GM18873 (cell line): ENCODE results near the gene CAMK4.

Source experiments
- ATAC-seq: cut with Tn5 transposase; IDR thresholded peaks from one replicate; pipeline ENCODE4 v1.9.1; 2021; ENCODE audit warnings: mild to moderate bottlenecking, moderate library complexity, moderate number of reproducible peaks; ENCODE audit not compliant: unreplicated experiment, low FRiP score

CAMK4 gene

GRCh38 chr5:111228520-111229220, 4.5 kb downstream of the CAMK4 start:
- ATAC-seq = no peak

GRCh38 chr5:111229221-111229835, 5.1 kb downstream of the CAMK4 start:
- no peak for ATAC-seq

- peak; percentile 28 for ATAC-seq
These were observed 6.0 kb downstream of the CAMK4 start for GRCh38 chr5:111229871-111230810.

DNA sequence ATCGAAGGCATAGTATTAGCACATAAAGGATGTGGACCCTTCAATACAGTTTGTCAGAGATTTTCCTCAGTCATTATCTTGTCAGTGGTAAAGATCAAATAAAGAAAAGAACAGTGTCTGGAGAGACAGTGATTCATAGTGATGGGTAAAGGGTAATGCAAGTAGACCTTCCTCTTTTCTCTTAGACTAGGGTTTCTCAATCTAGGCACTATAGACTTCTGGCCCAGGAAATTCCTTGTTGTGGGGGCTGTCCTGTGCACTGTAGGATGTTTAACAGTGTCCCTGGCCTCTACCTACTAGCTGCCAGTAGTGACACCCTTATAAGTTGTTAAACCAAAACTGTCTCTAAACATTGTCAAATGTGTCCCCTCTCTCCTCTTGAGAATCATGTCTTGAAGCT, 6.9 kb downstream of the CAMK4 start:
- no peak for ATAC-seq

DNA sequence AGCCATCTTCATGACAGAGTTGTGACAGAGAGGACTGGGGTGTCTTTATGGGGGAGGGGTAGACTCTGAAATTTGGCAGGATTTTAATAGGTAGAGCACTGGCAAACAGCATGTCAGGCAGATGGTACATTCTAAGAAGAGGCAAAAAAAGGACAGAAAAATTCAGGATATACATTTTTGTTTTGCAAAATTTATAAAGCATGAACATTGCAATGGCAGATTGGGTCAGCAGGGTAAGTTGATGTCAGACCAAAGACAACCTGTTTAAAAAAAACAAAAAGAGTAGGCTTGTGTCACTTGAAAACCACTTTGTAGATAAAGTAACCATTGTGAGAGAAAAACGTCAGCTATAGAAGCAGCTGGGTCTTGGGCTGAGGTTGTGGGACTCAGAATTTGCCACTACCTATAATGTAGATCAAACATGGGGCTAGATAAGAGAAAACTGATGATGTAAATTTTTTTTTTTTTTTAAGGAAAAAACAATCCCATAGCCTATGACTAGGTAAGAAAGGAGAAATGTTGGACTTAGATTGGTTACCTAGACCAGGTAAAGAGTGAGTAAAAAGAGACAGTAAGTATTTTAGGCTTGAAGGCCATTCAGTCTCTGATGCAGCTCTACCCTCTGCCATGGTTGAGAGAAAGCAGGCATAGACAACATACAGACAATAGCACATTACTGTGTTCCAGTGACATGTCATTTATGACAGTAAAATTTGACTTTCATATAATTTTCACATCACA, 8.3 kb downstream of the CAMK4 start:
- no peak for ATAC-seq

GRCh38 chr5:111233052-111233374, 8.8 kb downstream of the CAMK4 start:
- no peak for ATAC-seq

- no peak for ATAC-seq
These were observed 9.9 kb downstream of the CAMK4 start for GRCh38 chr5:111234125-111234524.

- ATAC-seq = no peak
These were observed 11.5 kb downstream of the CAMK4 start for GRCh38 chr5:111235635-111236034.

DNA sequence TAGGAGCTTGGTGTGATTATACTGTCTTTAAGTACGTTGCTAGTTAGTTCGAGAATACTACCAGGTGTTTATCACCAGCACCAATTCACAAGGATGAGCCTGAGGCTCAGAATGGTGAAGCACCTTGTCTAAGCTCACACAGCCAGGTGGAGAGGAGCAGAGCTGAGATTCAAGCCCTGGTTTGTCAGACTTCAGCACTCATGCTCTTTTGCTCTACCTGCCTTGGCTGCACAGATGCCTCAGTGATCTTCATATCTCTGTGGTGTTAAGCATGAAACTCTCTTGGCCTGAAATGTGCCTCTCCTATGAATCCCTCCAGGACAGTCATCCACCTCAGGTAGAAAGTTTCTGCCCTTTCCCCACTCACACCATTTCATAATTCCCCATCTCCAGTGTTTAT, 12.2 kb downstream of the CAMK4 start:
- no peak for ATAC-seq

DNA sequence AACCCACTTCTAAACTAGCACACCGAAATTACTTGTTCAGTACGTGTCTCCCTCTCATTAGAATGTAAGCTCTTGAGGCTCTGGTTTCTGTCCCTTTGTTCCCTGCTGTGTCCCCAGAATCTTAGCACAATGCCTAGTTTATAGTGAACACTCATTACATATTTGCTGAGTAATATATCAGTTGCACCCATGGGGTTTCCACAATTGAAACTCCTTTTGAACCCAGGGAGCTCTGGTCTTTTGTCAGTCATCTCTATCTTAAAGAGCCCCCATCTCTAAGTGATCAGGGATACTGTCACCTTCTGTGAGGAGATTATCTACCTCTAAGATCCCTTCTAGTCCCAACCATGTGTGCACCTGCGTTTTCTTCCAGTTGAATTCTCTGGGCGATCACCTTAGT, 12.8 kb downstream of the CAMK4 start:
- ATAC-seq = peak; percentile 41

GRCh38 chr5:111237470-111237869, 13.3 kb downstream of the CAMK4 start:
- ATAC-seq = peak; percentile 18

GRCh38 chr5:111238431-111239225, 14.4 kb downstream of the CAMK4 start:
- no peak for ATAC-seq

GRCh38 chr5:111241696-111242095, 17.5 kb downstream of the CAMK4 start:
- ATAC-seq = no peak

DNA sequence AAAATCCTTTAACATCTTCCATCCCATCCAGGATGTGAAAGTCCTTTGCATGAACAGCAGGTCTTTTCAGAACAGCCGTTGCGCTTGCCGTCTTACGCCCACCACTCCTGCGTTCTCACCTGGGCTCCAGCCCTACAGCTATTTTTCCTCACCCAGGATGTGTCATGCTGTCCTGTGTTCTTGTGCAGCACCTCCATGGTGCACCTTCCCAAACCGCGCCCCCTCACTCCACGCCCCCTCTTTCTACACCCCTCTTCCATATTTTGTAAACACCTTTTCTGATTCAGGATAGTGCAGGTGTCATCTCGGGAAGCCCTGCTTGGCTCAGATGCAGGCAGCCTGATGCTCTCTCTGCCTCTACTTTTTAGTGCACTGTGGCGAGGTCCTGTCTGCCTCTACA, 18.4 kb downstream of the CAMK4 start:
- no peak for ATAC-seq

DNA sequence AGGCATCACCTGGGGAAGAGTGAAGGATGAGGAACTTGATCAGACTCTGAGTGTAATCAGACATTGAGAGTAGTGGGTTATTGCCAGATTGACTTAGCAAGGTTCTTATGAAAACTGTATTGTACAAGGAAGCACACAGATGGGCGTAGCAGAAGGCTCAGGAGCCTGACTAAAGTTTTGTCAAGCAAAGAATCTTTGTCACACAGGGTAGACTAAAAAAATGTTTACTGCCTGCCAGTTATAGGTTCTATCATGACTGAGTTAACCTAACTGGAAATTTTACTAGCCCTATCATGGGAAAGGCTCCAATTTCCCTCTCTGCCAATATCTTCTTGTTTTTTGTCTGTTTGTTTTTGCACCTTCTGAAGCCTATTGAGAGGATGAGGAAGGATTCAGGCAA, 19.1 kb downstream of the CAMK4 start:
- no peak for ATAC-seq

- ATAC-seq = no peak
These were observed 21.5 kb downstream of the CAMK4 start for GRCh38 chr5:111245654-111246053.

- no peak for ATAC-seq
These were observed 22.3 kb downstream of the CAMK4 start for GRCh38 chr5:111246459-111246858.

GRCh38 chr5:111248571-111248970, 24.4 kb downstream of the CAMK4 start:
- no peak for ATAC-seq

- no peak for ATAC-seq
These were observed 27.7 kb downstream of the CAMK4 start for GRCh38 chr5:111251921-111252320.
